Measurements from ENCODE around the gene TMEM213. TPM values are rescaled to one million over a fixed set of nuclear protein-coding genes. Genes with fewer than 3 reads are reported as not detected.
"Not testable (repeated sequence)": the region's sequence is repeated elsewhere in the genome, so short reads cannot be mapped to it uniquely, and the experiment has no call there.

Gene TMEM213
- total RNA-seq, 1 experiment from 2014 or later, result not detected

GRCh38 chr7:138809346-138809745, 11.6 kb downstream of the TMEM213 start:
- Histone ChIP-seq H3K9me3 (ENCODE audit: control insufficient read depth, insufficient read depth, low read depth, low read length) (no peaks in the 10 kb centered on the region), H3K36me3 (ENCODE audit: control insufficient read depth, insufficient read depth, low read length) (no peaks in the 10 kb centered on the region), H3K27me3 (ENCODE audit: control insufficient read depth, insufficient read depth, low read length) (no peaks in the 10 kb centered on the region), H3K4me1 (ENCODE audit: control insufficient read depth, insufficient read depth, low read length) (no peaks in the 10 kb centered on the region), H3K27ac (ENCODE audit: low read length) (no peak overlapping the region), H3K4me3 (ENCODE audit: low read depth in 2 of 2, low read length in 2 of 2) (no peak overlapping the region)
- no peak for TF ChIP-seq SIN3A (IDR thresholded peaks at IDR 0.05; ENCODE audit: borderline replicate concordance, insufficient read depth, low read depth, low read length)
- TF ChIP-seq CTCF (IDR thresholded peaks at IDR 0.05), result no peak
- no peak for TF ChIP-seq REST (IDR thresholded peaks at IDR 0.05; ENCODE audit: insufficient read depth in 1 of 2, low read depth in 2 of 2, low read length in 1 of 2)
- no peak for TF ChIP-seq TCF7L2 (IDR thresholded peaks at IDR 0.05; ENCODE audit: low read depth, low read length)
- no peak for TF ChIP-seq POLR2AphosphoS5 (IDR thresholded peaks at IDR 0.05; ENCODE audit: low read depth, low read length)
- ChIA-PET CTCF (no interaction called here), POLR2A (no interaction called here)
- ATAC-seq (no peak), DNase-seq (ENCODE audit: low read depth, low spot score) (no peak)
- in situ Hi-C loops (cut with HindIII; ENCODE audit: low pct_unique_long_range_greater_than_20kb, low sequenced_read_pairs) (no loop called here), intact Hi-C loops (cut with micrococcal nuclease; ENCODE audit: unreplicated experiment) (no loop called here)
- BruUV-seq (replicated peaks), result no TSS peak

GRCh38 chr7:138811327-138811726, 13.5 kb downstream of the TMEM213 start:
- H3K4me3 ChIP-seq (ENCODE audit: low read depth in 2 of 2, low read length in 2 of 2); ATAC-seq; H3K27ac ChIP-seq (ENCODE audit: low read length); intact Hi-C loops (cut with micrococcal nuclease; ENCODE audit: unreplicated experiment); DNase-seq (ENCODE audit: low read depth, low spot score); CTCF ChIA-PET; in situ Hi-C loops (cut with HindIII; ENCODE audit: low pct_unique_long_range_greater_than_20kb, low sequenced_read_pairs); H3K36me3 ChIP-seq (ENCODE audit: control insufficient read depth, insufficient read depth, low read length); H3K4me1 ChIP-seq (ENCODE audit: control insufficient read depth, insufficient read depth, low read length); H3K9me3 ChIP-seq (ENCODE audit: control insufficient read depth, insufficient read depth, low read depth, low read length); H3K27me3 ChIP-seq (ENCODE audit: control insufficient read depth, insufficient read depth, low read length); POLR2A ChIA-PET; BruUV-seq (replicated peaks): not testable (repeated sequence)

GRCh38 chr7:138813945-138814344, 16.2 kb downstream of the TMEM213 start:
- H3K4me1 ChIP-seq (ENCODE audit: control insufficient read depth, insufficient read depth, low read length), result no peaks in the 10 kb centered on the region
- no peaks in the 10 kb centered on the region for H3K9me3 ChIP-seq (ENCODE audit: control insufficient read depth, insufficient read depth, low read depth, low read length)
- intact Hi-C loops (cut with micrococcal nuclease; ENCODE audit: unreplicated experiment) (no loop called here), in situ Hi-C loops (cut with HindIII; ENCODE audit: low pct_unique_long_range_greater_than_20kb, low sequenced_read_pairs) (no loop called here)
- H3K27ac ChIP-seq (ENCODE audit: low read length), result no peak overlapping the region
- ATAC-seq (no peak), DNase-seq (ENCODE audit: low read depth, low spot score) (no peak)
- H3K4me3 ChIP-seq (ENCODE audit: low read depth in 2 of 2, low read length in 2 of 2), result no peak overlapping the region
- H3K36me3 ChIP-seq (ENCODE audit: control insufficient read depth, insufficient read depth, low read length), result no peaks in the 10 kb centered on the region
- no peak for TF ChIP-seq SIN3A (IDR thresholded peaks at IDR 0.05; ENCODE audit: borderline replicate concordance, insufficient read depth, low read depth, low read length)
- ChIA-PET CTCF (no interaction called here), POLR2A (no interaction called here)
- BruUV-seq (replicated peaks), result no TSS peak
- H3K27me3 ChIP-seq (ENCODE audit: control insufficient read depth, insufficient read depth, low read length), result peaks cover 2% of the 10 kb centered on the region; the same call in 1 of the 2 replicates
